Ishikawa (cell line): ENCODE measurements around the gene OR10R2.

ENCODE experiments used
- CEBPB ChIP-seq: IDR thresholded peaks from 2 replicates; pipeline ENCODE4 v1.6.1; 2012
- CREB1 ChIP-seq: IDR thresholded peaks from 2 replicates; pipeline ENCODE4 v1.6.1; 2012; ENCODE audit warnings: low read depth
- EGR1 ChIP-seq: IDR thresholded peaks from 2 replicates; pipeline ENCODE4 v1.6.1; 2012
- EP300 ChIP-seq: IDR thresholded peaks from 2 replicates; pipeline ENCODE4 v1.6.1; 2012; ENCODE audit warnings: borderline replicate concordance
- FOXM1 ChIP-seq: IDR thresholded peaks from 2 replicates; pipeline ENCODE4 v1.6.1; 2012; ENCODE audit warnings: low read depth, borderline replicate concordance
- MAX ChIP-seq: IDR thresholded peaks from 2 replicates; pipeline ENCODE4 v1.6.1; 2012
- NFIC ChIP-seq: IDR thresholded peaks from 2 replicates; pipeline ENCODE4 v1.6.1; 2012
- RAD21 ChIP-seq: IDR thresholded peaks from 2 replicates; pipeline ENCODE4 v1.6.1; 2012; ENCODE audit warnings: low read depth
- REST ChIP-seq: IDR thresholded peaks from 2 replicates; pipeline ENCODE4 v1.6.1; 2012; ENCODE audit warnings: low read depth, mild to moderate bottlenecking
- TAF1 ChIP-seq: IDR thresholded peaks from 2 replicates; pipeline ENCODE4 v1.6.1; 2012; ENCODE audit warnings: low read depth, mild to moderate bottlenecking
- TCF12 ChIP-seq: IDR thresholded peaks from 2 replicates; pipeline ENCODE4 v1.6.1; 2012; ENCODE audit warnings: low read depth
- TEAD4 ChIP-seq: IDR thresholded peaks from 2 replicates; pipeline ENCODE4 v1.6.1; 2012
- USF1 ChIP-seq: IDR thresholded peaks from 2 replicates; pipeline ENCODE4 v1.6.1; 2012
- YY1 ChIP-seq: IDR thresholded peaks from 2 replicates; pipeline ENCODE4 v1.6.1; 2012; ENCODE audit warnings: low read depth
- ZBTB7A ChIP-seq: IDR thresholded peaks from 2 replicates; pipeline ENCODE4 v1.6.1; 2012; ENCODE audit warnings: low read depth

The OR10R2 gene

DNA sequence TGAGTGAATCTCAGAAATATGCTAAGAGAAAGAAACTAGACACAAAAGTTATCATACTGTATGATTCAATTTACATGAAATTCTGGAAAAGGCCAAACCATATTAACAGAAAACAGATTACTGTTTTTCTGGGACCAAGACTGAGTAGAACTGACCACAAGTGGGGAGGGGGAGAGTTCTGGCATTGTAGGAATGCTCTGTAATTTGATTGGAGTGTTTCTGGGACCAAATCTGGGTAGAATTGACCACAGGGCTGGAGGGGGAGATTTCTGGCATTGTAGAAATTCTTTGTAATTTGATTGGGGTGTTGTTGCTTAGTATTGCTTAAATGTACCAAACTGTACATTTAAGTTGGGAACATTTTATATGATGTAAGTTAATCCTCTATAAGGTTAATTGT, 13.8 kb upstream of the OR10R2 start:
- TF ChIP-seq ZBTB7A (no peak), USF1 (no peak), EP300 (no peak), CEBPB (no peak), TEAD4 (no peak), EGR1 (no peak), FOXM1 (no peak), MAX (no peak), YY1 (no peak), TAF1 (no peak), REST (no peak), TCF12 (no peak)

DNA sequence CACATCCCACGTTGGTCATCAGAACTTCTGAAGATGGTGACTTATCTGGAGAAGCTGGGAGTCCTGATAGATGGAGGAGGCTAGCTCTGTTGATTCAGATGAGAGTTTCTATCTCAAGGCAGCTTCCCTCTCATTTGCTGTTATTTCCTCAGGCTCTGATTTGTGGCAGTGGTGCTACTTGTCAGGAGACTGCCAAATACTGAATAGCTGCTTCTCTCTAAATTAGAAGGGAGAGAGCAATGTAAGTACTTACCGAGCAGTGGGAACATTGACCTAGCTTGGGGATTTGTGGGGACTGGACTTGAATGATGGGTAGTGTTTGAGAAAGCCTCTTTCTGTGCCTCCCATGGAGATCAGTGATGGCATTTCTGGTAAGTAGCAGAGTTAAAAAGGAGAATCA, 10.5 kb upstream of the OR10R2 start, which contains the start of gene OR10K1:
TSS of gene OR10K1 (plus strand) at position 301 of the 400 bp plus-strand sequence. CDS start 3,728 bp downstream, outside the sequence.
- no peak for TF ChIP-seq TEAD4

DNA sequence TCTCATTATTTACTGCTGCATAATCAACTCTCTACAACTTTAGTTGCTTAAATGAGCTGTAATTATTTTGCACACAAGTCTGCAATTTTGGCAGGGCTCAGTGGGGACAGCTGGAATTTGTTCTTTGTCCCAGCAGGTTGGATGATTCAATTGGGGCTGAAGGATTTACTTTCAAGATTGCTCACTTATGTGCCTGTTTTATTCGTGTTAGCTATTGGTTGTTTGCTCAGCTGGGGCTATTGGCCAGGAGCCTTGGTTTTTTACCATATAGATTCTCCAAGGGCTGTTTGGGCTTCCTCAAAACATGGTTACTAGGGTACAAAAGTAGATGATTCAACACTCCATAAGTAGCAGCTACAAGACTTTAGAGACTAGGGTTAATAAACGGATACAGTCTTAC, 13.4 kb downstream of the OR10R2 start:
- no peak for TF ChIP-seq EGR1
- no peak for TF ChIP-seq CEBPB
- no peak for TF ChIP-seq NFIC
- TF ChIP-seq RAD21, result no peak
- no peak for TF ChIP-seq TEAD4
- no peak for TF ChIP-seq TCF12
- no peak for TF ChIP-seq YY1
- TF ChIP-seq FOXM1, result no peak
- TF ChIP-seq CREB1, result no peak
- no peak for TF ChIP-seq TAF1
- TF ChIP-seq USF1, result no peak
- no peak for TF ChIP-seq ZBTB7A
- TF ChIP-seq MAX, result no peak
- TF ChIP-seq REST, result no peak
- no peak for TF ChIP-seq EP300

DNA sequence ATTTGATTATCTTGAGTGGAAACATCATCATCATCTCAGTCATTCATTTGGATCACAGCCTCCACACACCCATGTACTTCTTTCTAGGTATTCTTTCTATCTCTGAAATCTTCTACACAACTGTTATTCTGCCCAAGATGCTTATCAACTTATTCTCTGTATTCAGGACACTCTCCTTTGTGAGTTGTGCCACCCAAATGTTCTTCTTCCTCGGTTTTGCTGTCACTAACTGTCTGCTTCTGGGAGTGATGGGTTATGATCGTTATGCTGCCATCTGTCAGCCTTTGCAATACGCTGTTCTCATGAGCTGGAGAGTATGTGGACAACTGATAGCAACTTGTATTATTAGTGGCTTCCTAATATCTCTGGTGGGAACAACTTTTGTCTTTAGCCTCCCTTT, 19.3 kb downstream of the OR10R2 start:
- TF ChIP-seq FOXM1, result no peak
- no peak for TF ChIP-seq YY1
- TF ChIP-seq RAD21, result no peak
- no peak for TF ChIP-seq CEBPB

GRCh38 chr1:158493054-158493453, 21.0 kb downstream of the OR10R2 start:
- TF ChIP-seq CEBPB (no peak), ZBTB7A (no peak), MAX (no peak), YY1 (no peak), TEAD4 (no peak), USF1 (no peak), EP300 (no peak), FOXM1 (no peak), EGR1 (no peak), TAF1 (no peak), RAD21 (no peak)

DNA sequence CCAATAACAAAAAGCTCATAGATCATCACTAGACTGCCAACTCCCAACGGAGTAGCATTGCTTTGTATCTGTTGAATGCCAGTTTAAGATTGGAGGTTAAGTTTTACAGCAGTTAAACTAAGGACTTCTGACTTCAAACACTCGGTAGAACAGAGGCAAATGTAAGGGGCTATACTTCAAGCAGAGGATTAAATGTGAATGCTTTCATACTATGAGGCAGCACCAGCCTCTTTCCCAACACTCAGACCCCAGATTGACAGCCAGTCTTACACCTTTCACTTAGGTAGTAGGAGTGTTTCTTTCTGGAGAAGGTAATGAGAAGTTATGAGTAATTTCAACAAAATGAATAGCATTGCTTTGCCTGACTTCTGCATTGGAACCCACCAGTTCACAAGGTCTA, 22.8 kb downstream of the OR10R2 start:
- TF ChIP-seq EGR1 (no peak), CEBPB (no peak), ZBTB7A (no peak), TCF12 (no peak), RAD21 (no peak), TEAD4 (no peak), USF1 (no peak), EP300 (no peak), FOXM1 (no peak), CREB1 (no peak), MAX (no peak), NFIC (no peak), REST (no peak), YY1 (no peak)
